BE2C (cell line): ENCODE data around the gene CHST5.

ENCODE experiments used
- DNase-seq: peaks from one replicate; pipeline ENCODE4 v3.0.0-alpha.2; 2020
- H3K27me3 ChIP-seq: fragments of 250-450 bp; sonication (Bioruptor Pico); 2 replicates; pipeline ENCODE4 v1.5.1; 2020; ENCODE audit warnings: mild to moderate bottlenecking
- H3K36me3 ChIP-seq: fragments of 250-450 bp; sonication (Bioruptor Pico); 2 replicates; pipeline ENCODE4 v1.5.1; 2020; ENCODE audit warnings: mild to moderate bottlenecking
- H3K4me1 ChIP-seq: fragments of 250-450 bp; sonication (Bioruptor Pico); 2 replicates; pipeline ENCODE4 v1.5.1; 2020
- H3K4me3 ChIP-seq: 2 replicates; pipeline ENCODE4 v1.5.1; 2011; ENCODE audit warnings: low read depth, low read length
- H3K9me3 ChIP-seq: fragments of 250-450 bp; sonication (Bioruptor Pico); 2 replicates; pipeline ENCODE4 v1.5.1; 2020
- CTCF ChIP-seq: IDR thresholded peaks from 2 replicates; pipeline ENCODE4 v1.5.1; 2012; ENCODE audit warnings: mild to moderate bottlenecking, low read depth, low read length

The CHST5 gene

GRCh38 chr16:75566040-75566757 lies 30.3 kb upstream of the CHST5 start, which contains the start of gene GABARAPL2:
TSS of gene GABARAPL2 (plus strand) at chr16:75566379. CDS start at chr16:75566487, 108 bp downstream.
- TF ChIP-seq CTCF: no peak
- peak within 1 kb of the TSS; percentile 92 for H3K4me3 ChIP-seq
- DNase-seq: peak; percentile 94
- H3K36me3 ChIP-seq: peaks cover 31% of the 10 kb centered on the region
- H3K27me3 ChIP-seq: no peaks in the 10 kb centered on the region
- no peaks in the 10 kb centered on the region; the same call in 1 of the 2 replicates for H3K4me1 ChIP-seq
- H3K9me3 ChIP-seq: no peaks in the 10 kb centered on the region

- TF ChIP-seq CTCF: no peak
- no peaks in the 10 kb centered on the region; the same call in 1 of the 2 replicates for H3K4me1 ChIP-seq
These were observed 29.7 kb upstream of the CHST5 start for GRCh38 chr16:75565640-75566039.

DNA sequence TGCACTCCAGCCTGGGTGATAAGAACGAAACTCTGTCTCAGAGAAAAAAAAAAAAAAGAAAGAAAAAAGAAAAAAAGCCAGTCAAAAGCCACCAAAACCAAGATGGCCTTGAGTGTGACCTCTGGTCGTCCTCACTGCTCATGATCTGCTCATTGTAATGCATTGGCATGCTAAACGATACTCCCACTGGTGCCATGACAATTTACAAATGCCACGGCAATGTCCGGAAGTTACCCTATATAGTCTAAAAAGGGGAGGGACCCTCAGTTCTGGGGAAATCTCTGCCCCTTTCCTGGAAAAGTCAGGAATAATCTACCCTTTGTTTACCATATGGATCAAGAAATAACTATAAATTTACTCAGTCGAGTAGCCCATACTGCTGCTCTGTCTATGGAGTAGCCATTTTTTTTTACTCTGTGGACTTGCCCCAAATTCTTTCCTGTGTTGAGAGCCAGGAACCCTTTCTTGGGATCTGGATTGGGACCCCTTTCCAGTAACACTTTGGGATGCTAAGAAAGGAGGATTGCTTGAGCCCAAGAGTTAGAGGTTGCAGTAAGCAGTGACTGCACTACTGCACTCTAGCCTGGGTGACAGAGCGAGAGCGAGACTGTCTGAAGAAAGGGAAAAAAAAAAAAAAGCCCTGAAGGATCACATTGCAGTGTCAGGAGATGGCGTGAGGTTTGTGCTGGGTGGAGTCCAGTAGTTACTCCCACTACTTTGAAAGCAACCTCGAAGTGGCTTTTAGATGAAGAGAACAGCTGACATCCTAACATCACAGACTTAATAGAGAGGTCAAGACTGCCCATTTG lies 23.9 kb upstream of the CHST5 start:
- TF ChIP-seq CTCF: no peak
- no peak for DNase-seq
- no peaks in the 10 kb centered on the region for H3K27me3 ChIP-seq
- H3K4me1 ChIP-seq: no peaks in the 10 kb centered on the region; the same call in 1 of the 2 replicates
- H3K36me3 ChIP-seq: no peaks in the 10 kb centered on the region
- no peak overlapping the region for H3K4me3 ChIP-seq
- H3K9me3 ChIP-seq: no peaks in the 10 kb centered on the region

More at GRCh38 chr16:75565640-75566039, 29.7 kb upstream of the CHST5 start:
- Histone ChIP-seq H3K9me3 (no peaks in the 10 kb centered on the region), H3K36me3 (peaks cover 27% of the 10 kb centered on the region), H3K27me3 (no peaks in the 10 kb centered on the region), H3K4me3 (peak overlapping the region; percentile 92)
- DNase-seq: no peak

DNA sequence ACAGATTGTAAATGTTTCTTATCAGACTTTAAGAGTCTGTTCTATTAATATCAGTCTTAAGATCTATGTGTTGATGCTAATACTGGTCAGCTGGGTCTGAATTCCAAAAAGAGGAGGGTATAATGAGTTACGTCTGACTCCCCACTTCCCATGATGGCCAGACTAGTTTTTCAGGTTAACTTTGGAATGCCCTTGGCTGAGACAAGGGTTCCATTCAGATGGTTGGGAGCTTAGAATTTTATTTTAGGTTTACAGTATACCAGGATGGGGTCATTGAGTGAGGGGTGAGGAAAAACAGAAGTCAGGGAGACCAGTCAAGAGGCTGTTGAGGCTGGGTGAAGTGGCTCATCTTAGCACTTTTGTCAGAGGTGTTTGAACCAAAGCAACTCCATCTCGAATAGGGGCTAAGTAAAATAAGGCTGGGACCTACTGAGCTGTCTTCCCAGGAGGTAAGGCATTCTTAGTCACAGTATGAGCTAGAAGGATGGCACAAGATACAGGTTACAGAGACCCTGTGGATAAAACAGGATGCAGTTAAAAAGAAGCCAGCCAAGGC lies 23.0 kb upstream of the CHST5 start:
- H3K9me3 ChIP-seq: no peaks in the 10 kb centered on the region
- no peak overlapping the region for H3K4me3 ChIP-seq
- no peak for TF ChIP-seq CTCF
- H3K4me1 ChIP-seq: no peaks in the 10 kb centered on the region
- H3K36me3 ChIP-seq: no peaks in the 10 kb centered on the region
- DNase-seq: no peak
- no peaks in the 10 kb centered on the region for H3K27me3 ChIP-seq

- H3K27me3 ChIP-seq: no peaks in the 10 kb centered on the region
- no peaks in the 10 kb centered on the region for H3K36me3 ChIP-seq
- H3K4me1 ChIP-seq: no peaks in the 10 kb centered on the region
- H3K9me3 ChIP-seq: no peaks in the 10 kb centered on the region
- no peak for TF ChIP-seq CTCF
- peak overlapping the region; percentile 85 for H3K4me3 ChIP-seq
- DNase-seq: no peak
These were observed 20.6 kb upstream of the CHST5 start for GRCh38 chr16:75556431-75556950.
